NCI-H524 (cell line): ENCODE measurements around the gene MUC6.

Experiments used
- DNase-seq, 2 experiments: peaks; one replicate each; lab custom pipeline; 2025; lab: John Stamatoyannopoulos, UW

Gene MUC6

DNA sequence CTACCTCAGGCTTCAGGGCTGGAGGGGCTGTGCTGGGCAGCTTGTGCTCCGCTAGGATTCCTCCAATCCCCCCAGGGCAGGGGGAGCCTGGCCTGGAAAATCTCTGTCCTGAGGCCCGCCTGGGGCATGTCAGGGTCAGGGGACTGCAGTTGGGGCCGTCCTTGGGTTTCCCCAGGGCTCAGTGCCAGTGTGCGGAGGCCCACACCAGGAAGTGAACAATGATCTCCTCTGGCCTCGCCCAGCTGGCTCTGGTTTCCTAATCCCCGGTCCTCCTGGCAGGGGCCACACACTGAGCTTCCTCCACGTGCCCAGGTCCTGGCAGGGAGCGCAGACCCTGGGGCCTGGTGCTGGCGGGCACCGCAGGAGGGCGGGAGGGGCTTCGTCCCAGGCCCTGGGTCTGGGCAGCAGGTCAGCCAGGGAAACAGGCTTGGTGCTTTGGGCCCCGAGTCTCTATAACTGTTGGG, 36.8 kb upstream of the MUC6 start:
- DNase-seq = peak in 1 of 2 experiments; percentile 29

DNA sequence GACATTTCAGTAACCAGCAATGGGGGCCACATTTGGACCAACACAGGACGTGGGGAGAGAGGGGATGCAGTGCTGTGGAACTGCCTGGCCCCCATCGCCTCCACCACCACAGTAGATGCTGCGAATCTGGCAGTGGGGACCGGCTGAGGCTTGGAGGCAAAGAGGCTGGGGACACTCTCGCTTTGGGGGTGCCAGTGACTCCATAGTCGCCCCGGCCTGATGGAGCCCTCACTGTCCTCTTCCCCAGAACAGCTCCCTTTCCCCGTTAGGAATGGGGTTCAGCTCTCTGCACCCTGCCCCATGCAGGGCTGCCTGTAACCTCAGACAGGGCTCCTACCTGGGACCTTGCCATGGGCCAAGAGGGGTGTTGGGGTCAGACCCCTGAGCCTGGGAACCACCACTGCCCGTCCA, 36.3 kb upstream of the MUC6 start:
- no peak for DNase-seq

DNA sequence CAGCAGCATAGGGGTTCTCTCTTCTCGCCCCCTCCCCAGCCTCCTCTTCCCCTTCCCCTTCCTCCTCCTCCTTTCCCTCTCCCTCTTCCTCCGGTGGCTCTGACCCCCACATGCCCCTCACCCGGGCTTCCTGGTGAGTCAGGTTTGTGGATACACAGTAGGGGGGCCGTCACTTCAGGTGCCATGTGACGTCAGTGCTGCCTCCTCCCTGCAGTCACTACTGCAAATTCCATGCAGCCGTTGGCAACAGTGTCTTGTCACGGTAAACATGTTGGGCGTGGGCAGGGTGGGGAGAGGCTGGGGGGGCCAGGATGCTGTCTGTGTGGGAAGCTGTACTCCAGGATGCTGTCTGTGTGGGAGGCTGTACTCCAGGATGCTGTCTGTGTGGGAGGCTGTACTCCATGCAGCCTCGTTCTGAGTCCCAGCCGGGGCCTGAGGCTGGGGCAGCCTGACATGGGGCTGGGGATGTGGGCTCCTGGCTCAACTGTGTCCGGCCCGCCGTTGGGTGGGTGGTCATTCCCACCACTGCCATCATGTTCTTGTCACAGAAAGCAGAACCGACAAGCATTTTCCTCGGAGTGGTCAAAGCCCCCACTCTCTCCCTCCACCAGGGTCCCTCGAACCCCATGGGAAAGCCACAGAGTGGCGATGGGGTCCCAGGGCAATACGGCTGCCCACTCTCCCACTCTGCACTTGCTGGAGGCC, 35.8 kb upstream of the MUC6 start:
- DNase-seq = no peak

GRCh38 chr11:1071571-1072115, 35.1 kb upstream of the MUC6 start:
- no peak for DNase-seq

DNA sequence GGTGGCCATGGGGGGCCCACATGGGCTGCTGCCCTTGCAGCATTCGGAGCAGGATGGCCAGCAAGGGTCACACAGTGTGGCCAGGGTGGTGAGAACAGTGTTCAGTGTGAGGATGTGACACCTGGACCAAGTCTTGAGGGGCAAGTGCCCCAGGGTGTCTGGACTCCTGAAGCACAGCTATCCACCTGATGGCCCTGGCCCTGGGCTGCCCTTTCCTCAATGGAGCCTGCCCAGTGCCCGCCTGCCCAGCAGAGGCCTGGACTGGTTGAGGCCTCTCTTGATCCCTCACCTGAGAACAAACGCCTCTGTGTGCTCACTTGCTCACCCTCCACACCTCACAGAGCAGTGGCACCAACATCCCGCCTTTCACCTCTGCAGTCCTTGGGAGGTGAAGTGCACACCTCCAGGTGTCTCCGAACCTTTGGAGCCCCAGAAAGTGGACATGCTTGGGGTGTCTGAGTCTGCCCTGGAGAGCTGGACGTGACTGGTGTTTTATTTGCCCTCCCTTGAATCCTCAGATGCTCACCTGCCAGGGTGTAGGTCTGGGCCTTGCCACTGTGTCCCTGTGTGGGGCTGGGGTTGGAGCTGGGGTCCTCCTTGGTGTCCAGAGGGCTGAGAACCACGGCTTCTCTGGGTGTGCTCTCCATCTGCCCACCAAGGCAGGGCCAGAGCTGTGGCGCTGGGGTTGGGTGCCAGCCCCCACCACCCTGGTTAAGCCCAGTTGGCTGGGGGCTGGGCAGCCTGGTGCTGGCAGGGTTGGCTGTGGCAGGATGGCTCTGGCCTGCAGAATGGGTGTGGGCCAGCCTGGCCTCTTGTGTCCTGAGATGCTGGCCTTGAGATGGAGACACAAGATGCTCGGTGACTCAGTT, 34.3 kb upstream of the MUC6 start:
- DNase-seq = no peak

- no peak for DNase-seq
These were observed 33.2 kb upstream of the MUC6 start for GRCh38 chr11:1069740-1070139.

DNA sequence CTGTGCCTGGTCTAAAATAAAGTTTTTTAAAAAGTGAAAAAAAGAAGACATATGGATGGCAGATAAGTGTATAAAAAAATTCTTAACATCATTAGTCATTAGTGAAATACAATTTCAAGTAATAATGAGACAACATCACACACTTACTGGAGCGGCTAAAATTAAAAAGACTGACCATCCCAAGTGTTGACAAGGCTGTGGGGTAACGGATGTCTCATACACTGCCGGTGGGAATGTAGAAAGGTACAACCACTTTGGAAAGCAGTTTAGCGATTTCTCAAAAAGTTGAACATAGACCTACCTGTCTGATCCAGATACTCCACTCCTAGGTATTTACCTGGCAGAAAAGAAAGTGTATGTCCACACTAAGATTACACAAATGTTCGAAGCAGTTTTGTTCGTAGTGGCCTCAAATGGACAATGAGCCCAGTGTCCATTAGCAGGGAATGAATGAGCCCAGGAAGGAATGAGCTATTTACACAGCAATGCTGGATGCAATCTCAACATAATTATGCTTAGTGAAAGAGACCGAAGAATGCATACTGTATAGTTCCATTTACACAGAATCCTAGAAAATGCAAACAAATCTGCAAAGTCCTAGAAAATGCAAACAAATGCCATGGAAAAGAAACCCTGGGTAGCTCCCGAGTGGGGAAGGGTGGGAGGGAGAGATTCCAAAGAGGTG, 31.4 kb upstream of the MUC6 start:
- no peak for DNase-seq

GRCh38 chr11:1064167-1064566, 27.6 kb upstream of the MUC6 start:
- no peak for DNase-seq

DNA sequence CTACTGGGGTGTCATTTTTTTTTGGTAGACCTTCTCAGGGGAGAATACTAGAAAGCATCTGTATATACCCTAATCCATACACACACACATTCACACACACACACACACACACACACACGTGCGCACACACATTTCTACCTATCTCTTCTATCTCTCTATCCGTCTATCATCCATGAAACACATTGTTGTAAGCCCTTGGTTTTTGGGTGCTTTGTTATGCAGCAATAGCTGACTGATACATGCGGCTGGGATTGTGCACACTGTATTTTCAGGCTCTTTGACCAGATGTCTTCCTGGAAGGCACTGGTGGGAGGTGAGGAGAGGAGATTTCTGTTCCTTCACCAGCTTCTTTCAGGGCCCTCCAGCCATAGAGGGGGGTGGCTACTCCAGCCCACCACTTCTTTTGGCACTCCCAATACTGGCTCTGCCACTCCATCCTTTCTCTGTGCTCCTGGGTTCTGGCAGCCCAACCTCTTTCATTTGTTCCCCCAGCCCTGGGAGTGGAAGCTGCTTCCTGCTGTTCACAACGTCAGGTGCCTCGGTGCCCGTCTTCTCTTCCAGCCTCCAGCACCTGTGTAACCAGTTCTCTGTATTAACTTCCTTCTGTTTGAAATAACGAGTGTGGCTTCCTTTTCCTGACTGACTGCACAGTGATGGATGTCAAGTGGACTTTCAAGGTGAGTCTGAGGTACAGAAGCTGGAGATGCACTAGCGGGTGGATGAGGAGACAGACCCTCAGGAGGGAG, 25.7 kb upstream of the MUC6 start:
- no peak for DNase-seq

DNA sequence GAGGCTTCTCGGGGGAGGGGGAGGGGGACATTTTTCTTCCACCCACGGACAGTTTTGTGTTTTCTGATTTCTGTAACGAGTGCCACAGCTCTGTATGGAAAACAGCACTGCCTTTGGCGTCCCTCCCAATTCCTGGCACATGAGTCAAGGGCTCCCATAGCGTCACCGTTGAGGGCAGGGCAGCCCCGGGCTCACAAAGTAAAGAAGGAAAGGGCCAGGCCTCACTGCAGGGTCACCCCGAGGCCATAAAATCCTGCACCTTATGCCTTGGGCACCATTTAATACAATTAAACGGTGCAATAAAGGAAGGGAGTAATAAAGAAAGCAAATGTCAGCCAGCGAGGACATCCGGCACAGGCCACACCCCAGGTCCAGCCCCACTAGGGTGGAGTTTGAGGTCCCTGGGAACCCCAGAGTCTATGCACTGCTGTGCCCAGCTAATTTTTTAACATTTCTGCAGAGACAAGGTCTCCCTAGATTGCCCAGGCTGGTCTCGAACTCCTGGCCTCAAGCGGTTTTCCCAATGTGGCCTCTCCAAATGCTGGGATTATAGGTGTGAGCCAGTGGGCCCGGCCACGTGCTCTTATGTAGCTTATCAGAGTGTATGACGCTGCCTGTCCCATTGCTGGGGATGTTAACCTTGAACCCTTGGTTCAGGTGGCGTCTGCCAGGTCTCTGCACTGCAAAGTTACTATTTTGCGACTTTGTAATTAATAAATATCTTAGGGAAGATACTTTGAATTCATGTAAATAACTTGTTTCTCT, 24.5 kb upstream of the MUC6 start:
- DNase-seq = no peak

DNA sequence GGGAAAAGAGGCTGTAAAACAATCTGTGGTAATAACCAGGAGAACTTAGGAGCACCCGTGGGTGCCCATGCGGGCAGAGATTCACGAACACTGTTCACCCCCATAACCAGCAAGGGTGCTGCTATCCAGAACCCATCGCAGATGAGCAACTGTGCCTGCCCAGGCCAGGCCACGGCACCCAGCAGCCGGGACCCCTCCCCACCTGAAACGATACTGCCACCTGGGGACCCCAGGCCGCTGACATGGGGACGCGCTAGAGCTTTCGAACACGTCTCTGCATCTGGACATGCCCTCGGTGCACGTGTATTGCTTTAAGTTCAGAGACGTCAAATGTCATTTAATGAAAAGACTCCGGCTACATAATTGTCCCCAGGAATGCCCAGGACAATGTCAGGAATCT, 23.9 kb upstream of the MUC6 start:
- no peak for DNase-seq

- DNase-seq = peak in 1 of 2 experiments; percentile 13
These were observed 23.2 kb upstream of the MUC6 start for GRCh38 chr11:1059759-1060158.

- no peak for DNase-seq
These were observed 21.3 kb upstream of the MUC6 start for GRCh38 chr11:1057806-1058205.

DNA sequence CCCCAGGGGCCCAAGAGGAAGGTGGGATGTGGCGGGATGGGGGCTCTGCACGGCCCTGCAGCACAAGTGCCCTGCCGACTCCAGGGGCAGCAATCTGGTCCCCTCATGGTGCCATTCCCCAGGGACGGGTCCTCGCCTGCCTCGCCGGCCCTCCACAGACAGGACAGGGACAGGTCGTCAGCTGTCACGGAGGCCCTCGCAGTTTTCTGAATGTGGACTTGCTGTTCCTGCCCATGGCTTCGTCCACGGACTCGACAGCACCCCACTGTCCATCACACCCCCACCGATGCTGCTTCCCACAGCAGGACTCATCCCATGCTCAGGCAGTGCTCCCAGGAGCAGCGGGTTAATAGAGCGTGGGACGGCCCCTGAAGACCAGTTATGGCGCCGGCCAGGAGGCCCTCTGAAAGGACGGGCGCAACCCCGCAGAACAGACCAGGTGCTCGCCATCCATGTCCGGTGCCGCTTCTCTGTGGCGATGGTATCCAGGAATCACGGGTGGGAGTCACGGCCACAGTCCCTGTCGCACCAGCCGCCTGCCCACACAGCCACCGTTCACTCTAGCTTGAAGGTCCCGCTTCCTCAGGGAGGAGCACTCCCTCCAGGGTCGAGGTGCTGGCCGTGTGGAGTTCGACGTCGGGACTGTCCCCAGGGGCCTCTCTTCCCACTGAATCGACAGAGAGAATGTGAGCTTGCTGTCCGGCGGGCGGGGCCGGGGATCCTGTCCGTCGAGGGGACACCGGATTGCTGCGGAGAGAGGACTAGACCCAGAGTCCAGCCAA, 19.7 kb upstream of the MUC6 start:
- DNase-seq = no peak

DNA sequence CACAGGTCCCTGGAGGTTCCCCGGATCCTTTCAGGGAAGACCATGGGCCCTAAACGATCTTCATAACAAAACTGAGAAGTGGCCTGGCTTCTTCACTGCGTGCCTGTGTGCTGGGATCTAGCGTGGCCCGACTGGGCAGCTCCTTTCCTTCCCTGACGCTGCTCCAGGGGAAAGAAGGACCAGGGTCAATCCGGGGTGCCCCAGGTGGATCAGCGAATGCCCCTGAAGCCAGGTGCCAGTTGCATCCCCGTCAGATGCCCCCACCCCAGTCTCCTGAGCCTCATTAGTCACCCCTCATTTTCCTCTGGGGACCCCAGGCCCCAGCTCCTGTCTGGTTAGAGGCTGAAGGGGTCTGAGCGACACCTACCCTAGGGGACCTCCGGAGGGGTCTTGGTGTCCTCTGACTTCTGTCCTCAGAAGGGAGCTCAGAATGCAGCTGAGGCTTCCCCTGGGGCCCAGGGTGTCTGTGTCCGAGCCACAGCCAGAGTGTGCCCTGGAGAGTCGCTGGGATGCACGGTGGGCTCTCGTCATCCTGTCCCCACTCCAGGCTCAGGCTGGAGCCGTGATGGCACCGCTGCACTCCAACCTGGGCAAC, 18.7 kb upstream of the MUC6 start:
- no peak for DNase-seq

- peak in 1 of 2 experiments; percentile 30 for DNase-seq
These were observed 17.9 kb upstream of the MUC6 start for GRCh38 chr11:1054143-1055108.

DNA sequence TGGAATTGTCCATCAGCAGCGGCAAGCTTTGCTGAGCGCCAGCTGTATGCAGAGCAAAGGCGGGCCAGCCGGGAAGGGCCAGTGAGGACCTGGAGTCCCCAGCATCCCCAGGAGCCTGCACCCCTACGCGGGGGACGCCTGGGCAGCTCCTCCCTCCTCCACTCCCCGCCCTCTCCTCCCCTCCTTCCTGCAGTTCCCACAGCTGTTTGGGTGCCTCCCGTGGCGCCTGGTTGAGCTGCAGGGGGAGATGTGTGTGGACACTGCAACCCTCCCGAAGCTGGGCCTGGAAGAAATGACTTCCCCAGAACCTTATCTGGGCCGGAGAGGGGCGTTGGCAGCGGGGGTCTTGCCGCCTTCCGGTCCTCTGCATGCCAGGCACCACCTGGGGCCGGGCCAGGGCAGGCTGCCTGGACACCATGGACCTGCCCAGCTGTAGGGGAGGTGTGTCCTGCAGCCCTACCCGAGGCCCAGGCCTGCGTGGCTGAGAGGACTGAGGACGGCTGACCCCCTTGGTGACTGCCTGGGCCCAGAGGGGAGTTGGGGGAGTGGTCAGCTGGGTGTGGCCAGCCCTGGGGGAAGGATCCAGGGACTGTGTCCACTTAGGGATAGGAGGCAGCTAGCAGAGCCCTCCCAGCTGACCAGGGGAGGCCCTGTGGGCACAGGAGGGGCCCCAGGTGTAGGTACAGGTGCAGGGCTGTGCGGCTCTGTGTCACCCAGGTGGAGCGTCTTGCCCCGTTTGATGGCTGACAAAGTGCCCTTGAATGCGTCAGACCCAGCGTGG, 16.8 kb upstream of the MUC6 start:
- DNase-seq = no peak
